IMR-90 (cell line): ENCODE data around the gene PAM. TPM values are rescaled to one million over a fixed set of nuclear protein-coding genes. Genes with fewer than 3 reads are reported as not detected.

ENCODE experiments used
- CHD1 ChIP-seq: IDR thresholded peaks from 2 replicates; pipeline ENCODE4 v1.6.1; 2012; ENCODE audit warnings: low read depth, low read length, improper control_type of control experiment
- RCOR1 ChIP-seq: IDR thresholded peaks from 2 replicates; pipeline ENCODE4 v1.6.1; 2012; ENCODE audit warnings: mild to moderate bottlenecking, low read length, improper control_type of control experiment; ENCODE audit not compliant: insufficient replicate concordance
- USF2 ChIP-seq: fragments of 150-350 bp; IDR thresholded peaks from 2 replicates; pipeline ENCODE4 v1.6.1; 2017; ENCODE audit warnings: mild to moderate bottlenecking, antibody characterized with exemption, low read length, low read depth
- polyA plus RNA-seq, 3 experiments: library from polyadenylated mRNA; depleted of rRNA; stranded (reverse); fragments of >200 nt; gene quantifications; 2 replicates each; pipeline ENCODE4 v1.2.3, GENCODE V29; 2012; ENCODE audit warnings: low replicate concordance in 1 of 3
- total RNA-seq: library from RNA; depleted of rRNA; stranded (reverse); fragments of >200 nt; gene quantifications from 2 replicates; pipeline ENCODE4 v1.2.3, GENCODE V29; 2012

The PAM gene
- total and polyA plus RNA-seq, 2 of the 4 experiments (the other 2 are of a cell fraction), result 115 to 179 TPM

GRCh38 chr5:102754767-102755431 is at the start of gene PAM (continued):
- TF ChIP-seq CHD1, result no peak
- no peak for TF ChIP-seq RCOR1
- TF ChIP-seq USF2, result no peak
